ENCODE results near the gene TBC1D10A.

DNA sequence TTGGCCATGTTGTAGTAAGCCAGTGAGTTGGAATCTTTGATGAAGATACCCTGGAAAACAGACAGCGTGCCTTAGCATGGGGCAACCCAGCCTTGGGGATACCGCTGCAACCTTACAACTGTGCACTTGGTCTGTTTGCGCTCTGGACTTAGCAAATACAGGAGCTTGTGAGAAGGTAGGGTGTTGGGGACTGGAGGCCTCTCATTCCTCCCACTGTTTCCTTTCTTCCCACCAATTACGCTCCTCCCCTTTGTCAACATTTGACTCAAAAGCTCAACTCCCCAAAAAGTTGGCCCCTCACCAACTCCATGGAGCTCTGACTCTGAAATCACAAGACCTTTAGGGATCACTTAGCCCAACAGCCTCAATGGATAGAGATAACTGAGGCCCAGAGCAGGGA lies 7.9 kb upstream of the TBC1D10A start:
- TF ChIP-seq, protein P1, sequence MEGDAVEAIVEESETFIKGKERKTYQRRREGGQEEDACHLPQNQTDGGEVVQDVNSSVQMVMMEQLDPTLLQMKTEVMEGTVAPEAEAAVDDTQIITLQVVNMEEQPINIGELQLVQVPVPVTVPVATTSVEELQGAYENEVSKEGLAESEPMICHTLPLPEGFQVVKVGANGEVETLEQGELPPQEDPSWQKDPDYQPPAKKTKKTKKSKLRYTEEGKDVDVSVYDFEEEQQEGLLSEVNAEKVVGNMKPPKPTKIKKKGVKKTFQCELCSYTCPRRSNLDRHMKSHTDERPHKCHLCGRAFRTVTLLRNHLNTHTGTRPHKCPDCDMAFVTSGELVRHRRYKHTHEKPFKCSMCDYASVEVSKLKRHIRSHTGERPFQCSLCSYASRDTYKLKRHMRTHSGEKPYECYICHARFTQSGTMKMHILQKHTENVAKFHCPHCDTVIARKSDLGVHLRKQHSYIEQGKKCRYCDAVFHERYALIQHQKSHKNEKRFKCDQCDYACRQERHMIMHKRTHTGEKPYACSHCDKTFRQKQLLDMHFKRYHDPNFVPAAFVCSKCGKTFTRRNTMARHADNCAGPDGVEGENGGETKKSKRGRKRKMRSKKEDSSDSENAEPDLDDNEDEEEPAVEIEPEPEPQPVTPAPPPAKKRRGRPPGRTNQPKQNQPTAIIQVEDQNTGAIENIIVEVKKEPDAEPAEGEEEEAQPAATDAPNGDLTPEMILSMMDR (IDR thresholded peaks at IDR 0.05), result no peak
- no peak for TF ChIP-seq EP300 (IDR thresholded peaks at IDR 0.05)

Data from tibial nerve (tissue), 4 donors.